SK-N-SH treated with all-trans-retinoic acid at 6 μM for 48 hours (cell line): ENCODE measurements around the gene GHRHR.

Experiments used
- ARNTL ChIP-seq: fragments of 450-650 bp; formaldehyde crosslinking; IDR thresholded peaks from 2 replicates; pipeline ENCODE4 v1.5.0; 2020; ENCODE audit warnings: low read depth, mild to moderate bottlenecking, moderate library complexity, borderline replicate concordance
- BACH2 ChIP-seq: fragments of 250-450 bp; sonication (Bioruptor Pico); IDR thresholded peaks from 2 replicates; pipeline ENCODE4 v1.9.0; 2021; ENCODE audit warnings: mild to moderate bottlenecking, borderline replicate concordance
- CSDC2 ChIP-seq: fragments of 250-450 bp; sonication (Bioruptor Pico); IDR thresholded peaks from 2 replicates; pipeline ENCODE4 v1.5.0; 2020; ENCODE audit warnings: mild to moderate bottlenecking, moderate library complexity
- ESRRG ChIP-seq: fragments of 250-450 bp; sonication (Bioruptor Pico); IDR thresholded peaks from 2 replicates; pipeline ENCODE4 v1.6.1; 2021; ENCODE audit warnings: mild to moderate bottlenecking
- GLIS3 ChIP-seq: fragments of 250-450 bp; sonication (Bioruptor Pico); IDR thresholded peaks from 2 replicates; pipeline ENCODE4 v1.5.0; 2020; ENCODE audit warnings: mild to moderate bottlenecking, moderate library complexity
- ISL1 ChIP-seq: fragments of 250-450 bp; sonication (Bioruptor Pico); IDR thresholded peaks from 2 replicates; pipeline ENCODE4 v2.1.2; 2022; ENCODE audit warnings: mild to moderate bottlenecking, moderate library complexity
- OSR1 ChIP-seq: fragments of 250-450 bp; sonication (Bioruptor Pico); IDR thresholded peaks from 2 replicates; pipeline ENCODE4 v1.8.0; 2022; ENCODE audit warnings: moderate library complexity, mild to moderate bottlenecking, inconsistent platforms
- PATZ1 ChIP-seq: fragments of 250-450 bp; sonication (Bioruptor Pico); IDR thresholded peaks from 2 replicates; pipeline ENCODE4 v1.8.0; 2020; ENCODE audit warnings: mild to moderate bottlenecking, moderate library complexity, borderline replicate concordance
- RARB ChIP-seq: fragments of 250-450 bp; sonication (Bioruptor Pico); IDR thresholded peaks from 2 replicates; pipeline ENCODE4 v1.8.0; 2021; ENCODE audit warnings: mild to moderate bottlenecking, moderate library complexity
- SNAI2 ChIP-seq: fragments of 250-450 bp; sonication (Bioruptor Pico); IDR thresholded peaks from 2 replicates; pipeline ENCODE4 v1.5.0; 2020; ENCODE audit warnings: mild to moderate bottlenecking, moderate library complexity
- ZFP3 ChIP-seq: fragments of 250-450 bp; sonication (Bioruptor Pico); IDR thresholded peaks from 2 replicates; pipeline ENCODE4 v1.5.0; 2020; ENCODE audit warnings: mild to moderate bottlenecking, moderate library complexity
- ZFP30 ChIP-seq: fragments of 450-650 bp; formaldehyde crosslinking; IDR thresholded peaks from 2 replicates; pipeline ENCODE4 v1.5.0; 2022; ENCODE audit warnings: mild to moderate bottlenecking, moderate library complexity

DNA sequence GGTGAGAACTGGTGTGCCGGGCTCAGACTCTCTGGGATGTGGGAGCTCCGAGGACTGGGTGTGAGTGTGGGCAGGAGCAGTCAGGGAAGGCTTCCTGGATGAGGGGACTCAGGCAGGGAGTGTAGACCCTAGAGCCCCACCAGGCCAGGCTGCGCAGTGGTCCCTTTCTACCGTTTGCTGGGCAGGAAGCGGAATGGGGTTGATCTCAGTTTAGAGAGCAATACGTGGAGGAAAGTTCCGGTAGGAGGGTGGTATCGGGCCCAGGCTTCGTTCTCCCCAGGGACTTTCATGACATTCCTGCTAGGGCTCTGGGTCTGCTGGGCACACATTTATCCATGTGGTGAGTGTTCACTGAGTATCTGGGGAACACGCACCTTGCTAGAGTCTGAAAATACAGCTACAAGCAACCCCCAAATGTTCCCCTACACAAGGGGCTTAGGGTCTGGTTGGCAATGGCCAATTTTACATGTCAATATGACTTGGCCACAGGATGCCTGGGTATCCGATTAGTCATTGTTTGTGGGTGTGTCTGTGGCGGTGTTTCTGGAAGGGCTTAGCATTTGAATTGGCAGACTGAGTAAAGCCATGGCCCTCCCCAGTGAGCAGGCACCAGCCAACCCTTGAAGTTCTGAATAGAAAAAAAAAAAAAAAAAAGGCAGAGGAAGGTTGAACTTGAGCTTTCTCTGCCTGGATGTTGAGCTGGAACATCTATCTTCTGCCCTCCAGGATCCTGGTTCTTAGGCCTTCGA lies 20.8 kb downstream of the GHRHR start:
- TF ChIP-seq ZFP30 (no peak), BACH2 (CRISPR knock-in tag) (no peak), GLIS3 (CRISPR knock-in tag) (no peak), SNAI2 (CRISPR knock-in tag) (no peak), OSR1 (CRISPR knock-in tag) (no peak), ARNTL (CRISPR knock-in tag) (no peak), RARB (no peak), PATZ1 (no peak), ISL1 (no peak), ESRRG (CRISPR knock-in tag) (no peak), CSDC2 (CRISPR knock-in tag) (no peak), ZFP3 (CRISPR knock-in tag) (no peak)
